ENCODE data around the gene GRAP2.

GRCh38 chr22:39916496-39916895, 15.6 kb downstream of the GRAP2 start:
- TF ChIP-seq, protein P1, sequence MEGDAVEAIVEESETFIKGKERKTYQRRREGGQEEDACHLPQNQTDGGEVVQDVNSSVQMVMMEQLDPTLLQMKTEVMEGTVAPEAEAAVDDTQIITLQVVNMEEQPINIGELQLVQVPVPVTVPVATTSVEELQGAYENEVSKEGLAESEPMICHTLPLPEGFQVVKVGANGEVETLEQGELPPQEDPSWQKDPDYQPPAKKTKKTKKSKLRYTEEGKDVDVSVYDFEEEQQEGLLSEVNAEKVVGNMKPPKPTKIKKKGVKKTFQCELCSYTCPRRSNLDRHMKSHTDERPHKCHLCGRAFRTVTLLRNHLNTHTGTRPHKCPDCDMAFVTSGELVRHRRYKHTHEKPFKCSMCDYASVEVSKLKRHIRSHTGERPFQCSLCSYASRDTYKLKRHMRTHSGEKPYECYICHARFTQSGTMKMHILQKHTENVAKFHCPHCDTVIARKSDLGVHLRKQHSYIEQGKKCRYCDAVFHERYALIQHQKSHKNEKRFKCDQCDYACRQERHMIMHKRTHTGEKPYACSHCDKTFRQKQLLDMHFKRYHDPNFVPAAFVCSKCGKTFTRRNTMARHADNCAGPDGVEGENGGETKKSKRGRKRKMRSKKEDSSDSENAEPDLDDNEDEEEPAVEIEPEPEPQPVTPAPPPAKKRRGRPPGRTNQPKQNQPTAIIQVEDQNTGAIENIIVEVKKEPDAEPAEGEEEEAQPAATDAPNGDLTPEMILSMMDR (IDR thresholded peaks at IDR 0.05) = no peak
- TF ChIP-seq POLR2A (IDR thresholded peaks at IDR 0.05) = no peak

All from Peyer's patch (tissue), 4 donors.